ENCODE data around the gene NME9.
A peak's percentile ranks its signal among the peaks of the same experiment; 100 is the strongest.

The NME9 gene

GRCh38 chr3:138308783-138309182 is 20.9 kb downstream of the NME9 start:
- TF ChIP-seq CTCF (IDR thresholded peaks at IDR 0.05; ENCODE audit: extremely low read depth, insufficient read depth, missing control alignments) = no peak
- in situ Hi-C loops (cut with MboI; ENCODE audit: low pct_unique_long_range_greater_than_20kb, low sequenced_read_pairs, unreplicated experiment) = no loop called here
- no peak for DNase-seq (ENCODE audit: low spot score)

- in situ Hi-C loops (cut with MboI; ENCODE audit: low pct_unique_long_range_greater_than_20kb, low sequenced_read_pairs, unreplicated experiment) = no loop called here
- DNase-seq (ENCODE audit: low spot score) = no peak
- TF ChIP-seq CTCF (IDR thresholded peaks at IDR 0.05; ENCODE audit: extremely low read depth, insufficient read depth, missing control alignments) = no peak
Measured at GRCh38 chr3:138307899-138308298, 21.8 kb downstream of the NME9 start.

- DNase-seq (ENCODE audit: low spot score) = no peak
- TF ChIP-seq CTCF (IDR thresholded peaks at IDR 0.05; ENCODE audit: extremely low read depth, insufficient read depth, missing control alignments) = no peak
- in situ Hi-C loops (cut with MboI; ENCODE audit: low pct_unique_long_range_greater_than_20kb, low sequenced_read_pairs, unreplicated experiment) = no loop called here
Measured at GRCh38 chr3:138303474-138303873, 26.2 kb downstream of the NME9 start.

- no peak for DNase-seq (ENCODE audit: low spot score)
- in situ Hi-C loops (cut with MboI; ENCODE audit: low pct_unique_long_range_greater_than_20kb, low sequenced_read_pairs, unreplicated experiment) = no loop called here
- TF ChIP-seq CTCF (IDR thresholded peaks at IDR 0.05; ENCODE audit: extremely low read depth, insufficient read depth, missing control alignments) = no peak
Measured at GRCh38 chr3:138300647-138301046, 29.0 kb downstream of the NME9 start.

GRCh38 chr3:138297876-138298275 is 31.8 kb downstream of the NME9 start:
- in situ Hi-C loops (cut with MboI; ENCODE audit: low pct_unique_long_range_greater_than_20kb, low sequenced_read_pairs, unreplicated experiment) = no loop called here
- no peak for TF ChIP-seq CTCF (IDR thresholded peaks at IDR 0.05; ENCODE audit: extremely low read depth, insufficient read depth, missing control alignments)
- DNase-seq (ENCODE audit: low spot score) = no peak

GRCh38 chr3:138297059-138297607 is 32.5 kb downstream of the NME9 start:
- no peak for TF ChIP-seq CTCF (IDR thresholded peaks at IDR 0.05; ENCODE audit: extremely low read depth, insufficient read depth, missing control alignments)
- in situ Hi-C loops (cut with MboI; ENCODE audit: low pct_unique_long_range_greater_than_20kb, low sequenced_read_pairs, unreplicated experiment) = no loop called here
- DNase-seq (ENCODE audit: low spot score) = no peak

- TF ChIP-seq CTCF (IDR thresholded peaks at IDR 0.05; ENCODE audit: extremely low read depth, insufficient read depth, missing control alignments) = no peak
Measured at GRCh38 chr3:138296639-138297038, 33.0 kb downstream of the NME9 start.

More at GRCh38 chr3:138296639-138297038, 33.0 kb downstream of the NME9 start:
- peak; percentile 12 for DNase-seq (ENCODE audit: low spot score)
- in situ Hi-C loops (cut with MboI; ENCODE audit: low pct_unique_long_range_greater_than_20kb, low sequenced_read_pairs, unreplicated experiment) = no loop called here

Measured in GM13977 (cell line).